Measurements from ENCODE around the gene CMTM4. TPM values are rescaled to one million over a fixed set of nuclear protein-coding genes. Genes with fewer than 3 reads are reported as not detected.

Gene CMTM4
- total RNA-seq, 1 donor from 2014 or later = 82.3 TPM

GRCh38 chr16:66641387-66641786 is 55.2 kb downstream of the CMTM4 start:
- no peaks in the 10 kb centered on the region for H3K9me3 Mint-ChIP-seq (ENCODE audit: low read depth)
- no peak overlapping the region for H3K27ac Mint-ChIP-seq
- H3K4me1 Mint-ChIP-seq (ENCODE audit: low read depth) = peaks cover 14% of the 10 kb centered on the region

DNA sequence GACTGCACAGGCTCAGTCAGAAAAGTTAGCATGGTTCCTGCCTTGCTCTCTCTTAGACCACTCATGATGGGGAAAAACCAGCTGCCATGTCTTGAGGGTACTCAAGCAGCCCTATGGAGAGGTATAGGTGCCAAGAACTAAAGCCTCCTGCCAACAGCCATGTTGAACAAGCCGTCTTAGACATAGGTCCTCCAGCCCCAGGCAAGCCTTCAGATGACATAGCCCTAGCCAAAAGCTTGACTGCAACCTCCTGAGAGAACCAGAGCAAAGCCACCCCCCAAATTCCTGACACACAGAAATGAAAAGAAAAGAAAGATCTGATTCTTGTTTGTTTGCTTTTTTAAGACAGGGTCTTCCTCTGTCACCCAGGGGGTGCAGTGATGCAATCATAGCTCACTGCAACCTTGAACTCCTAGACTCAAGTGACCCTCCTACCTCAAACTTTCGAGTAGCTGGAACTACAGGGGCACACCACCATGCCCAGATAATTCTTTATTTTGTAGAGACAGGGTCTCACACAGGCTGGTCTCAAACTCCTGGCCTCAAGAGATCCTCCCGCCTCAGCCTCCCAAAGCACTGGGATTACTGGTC is 55.7 kb downstream of the CMTM4 start:
- Mint-ChIP-seq H3K4me3 (ENCODE audit: low read depth) (no peak overlapping the region), H3K4me1 (ENCODE audit: low read depth) (peaks cover 16% of the 10 kb centered on the region), H3K27ac (no peak overlapping the region), H3K27me3 (no peaks in the 10 kb centered on the region), H3K9me3 (ENCODE audit: low read depth) (no peaks in the 10 kb centered on the region), H3K36me3 (ENCODE audit: insufficient read depth) (peaks cover 2% of the 10 kb centered on the region)
- no peak for DNase-seq (ENCODE audit: low spot score, unreplicated experiment)
- no peak for TF ChIP-seq CTCF (IDR thresholded peaks at IDR 0.05; ENCODE audit: unreplicated experiment)

More at GRCh38 chr16:66641387-66641786, 55.2 kb downstream of the CMTM4 start:
- DNase-seq (ENCODE audit: low spot score, unreplicated experiment) = no peak
- Mint-ChIP-seq H3K4me3 (ENCODE audit: low read depth) (no peak overlapping the region), H3K36me3 (ENCODE audit: insufficient read depth) (peaks cover 2% of the 10 kb centered on the region), H3K27me3 (no peaks in the 10 kb centered on the region)
- no peak for TF ChIP-seq CTCF (IDR thresholded peaks at IDR 0.05; ENCODE audit: unreplicated experiment)

DNA sequence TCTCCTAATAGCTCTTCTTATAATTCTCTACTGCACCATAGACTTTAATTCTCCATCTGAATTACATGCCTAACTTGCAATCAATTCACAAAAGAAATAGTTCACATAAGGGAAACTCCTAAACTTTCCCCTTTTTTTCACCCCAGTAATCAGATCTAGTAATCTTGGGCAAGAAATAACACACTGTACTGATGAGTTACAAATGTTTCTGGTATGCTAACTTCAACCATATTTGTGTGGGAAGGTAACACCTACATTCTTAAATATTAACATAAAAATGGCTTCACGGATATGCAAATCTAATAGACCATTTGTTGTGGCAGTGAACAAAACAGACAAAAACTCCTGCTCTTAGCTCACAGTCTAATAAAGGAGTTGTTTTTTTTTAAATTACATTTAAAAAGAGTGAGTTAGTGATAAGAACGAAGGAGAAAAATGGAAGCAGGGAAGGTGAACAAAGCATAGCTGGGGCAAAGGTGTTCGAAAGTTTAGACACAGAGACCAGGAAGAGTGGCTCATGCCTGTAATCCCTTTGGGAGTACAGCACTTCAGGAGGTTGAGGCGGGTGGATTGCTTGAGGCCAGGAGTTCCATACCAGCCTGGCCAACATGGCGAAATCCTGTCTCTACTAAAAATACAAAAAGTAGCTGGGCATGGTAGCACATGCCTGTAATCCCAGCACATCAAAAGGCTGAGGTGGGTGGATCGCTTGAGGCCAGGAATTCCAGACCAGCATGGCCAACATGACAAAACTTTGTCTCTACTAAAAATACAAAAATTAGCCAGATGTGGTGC is 57.3 kb downstream of the CMTM4 start:
- H3K4me3 Mint-ChIP-seq (ENCODE audit: low read depth) = no peak overlapping the region
- H3K27ac Mint-ChIP-seq = peak overlapping the region; percentile 2
- H3K36me3 Mint-ChIP-seq (ENCODE audit: insufficient read depth) = peaks cover 5% of the 10 kb centered on the region
- H3K4me1 Mint-ChIP-seq (ENCODE audit: low read depth) = peaks cover 19% of the 10 kb centered on the region
- no peak for DNase-seq (ENCODE audit: low spot score, unreplicated experiment)
- no peak for TF ChIP-seq CTCF (IDR thresholded peaks at IDR 0.05; ENCODE audit: unreplicated experiment)
- H3K9me3 Mint-ChIP-seq (ENCODE audit: low read depth) = no peaks in the 10 kb centered on the region
- no peaks in the 10 kb centered on the region for H3K27me3 Mint-ChIP-seq

GRCh38 chr16:66637806-66638205 is 58.7 kb downstream of the CMTM4 start:
- peaks cover 7% of the 10 kb centered on the region for H3K36me3 Mint-ChIP-seq (ENCODE audit: insufficient read depth)
- H3K4me1 Mint-ChIP-seq (ENCODE audit: low read depth) = peaks cover 19% of the 10 kb centered on the region
- H3K27ac Mint-ChIP-seq = peak overlapping the region; percentile 59
- no peaks in the 10 kb centered on the region for H3K9me3 Mint-ChIP-seq (ENCODE audit: low read depth)
- TF ChIP-seq CTCF (IDR thresholded peaks at IDR 0.05; ENCODE audit: unreplicated experiment) = no peak
- no peaks in the 10 kb centered on the region for H3K27me3 Mint-ChIP-seq
- no peak for DNase-seq (ENCODE audit: low spot score, unreplicated experiment)
- H3K4me3 Mint-ChIP-seq (ENCODE audit: low read depth) = no peak overlapping the region

- Mint-ChIP-seq H3K36me3 (ENCODE audit: insufficient read depth) (peaks cover 13% of the 10 kb centered on the region), H3K4me1 (ENCODE audit: low read depth) (peaks cover 15% of the 10 kb centered on the region), H3K27me3 (no peaks in the 10 kb centered on the region), H3K27ac (no peak overlapping the region), H3K9me3 (ENCODE audit: low read depth) (no peaks in the 10 kb centered on the region), H3K4me3 (ENCODE audit: low read depth) (no peak overlapping the region)
- DNase-seq (ENCODE audit: low spot score, unreplicated experiment) = no peak
- no peak for TF ChIP-seq CTCF (IDR thresholded peaks at IDR 0.05; ENCODE audit: unreplicated experiment)
These were observed 60.3 kb downstream of the CMTM4 start for GRCh38 chr16:66636199-66636598.

All from progenitor cell of endocrine pancreas (in vitro differentiated cells).